Measurements from ENCODE around the gene THRAP3. TPM values are rescaled to one million over a fixed set of nuclear protein-coding genes. Genes with fewer than 3 reads are reported as not detected.

Gene THRAP3
- total and polyA plus RNA-seq, 2 donors (not counting 3 experiments of a cell fraction or from before 2014, with no cell fraction given) = 38.0 to 144 TPM

DNA sequence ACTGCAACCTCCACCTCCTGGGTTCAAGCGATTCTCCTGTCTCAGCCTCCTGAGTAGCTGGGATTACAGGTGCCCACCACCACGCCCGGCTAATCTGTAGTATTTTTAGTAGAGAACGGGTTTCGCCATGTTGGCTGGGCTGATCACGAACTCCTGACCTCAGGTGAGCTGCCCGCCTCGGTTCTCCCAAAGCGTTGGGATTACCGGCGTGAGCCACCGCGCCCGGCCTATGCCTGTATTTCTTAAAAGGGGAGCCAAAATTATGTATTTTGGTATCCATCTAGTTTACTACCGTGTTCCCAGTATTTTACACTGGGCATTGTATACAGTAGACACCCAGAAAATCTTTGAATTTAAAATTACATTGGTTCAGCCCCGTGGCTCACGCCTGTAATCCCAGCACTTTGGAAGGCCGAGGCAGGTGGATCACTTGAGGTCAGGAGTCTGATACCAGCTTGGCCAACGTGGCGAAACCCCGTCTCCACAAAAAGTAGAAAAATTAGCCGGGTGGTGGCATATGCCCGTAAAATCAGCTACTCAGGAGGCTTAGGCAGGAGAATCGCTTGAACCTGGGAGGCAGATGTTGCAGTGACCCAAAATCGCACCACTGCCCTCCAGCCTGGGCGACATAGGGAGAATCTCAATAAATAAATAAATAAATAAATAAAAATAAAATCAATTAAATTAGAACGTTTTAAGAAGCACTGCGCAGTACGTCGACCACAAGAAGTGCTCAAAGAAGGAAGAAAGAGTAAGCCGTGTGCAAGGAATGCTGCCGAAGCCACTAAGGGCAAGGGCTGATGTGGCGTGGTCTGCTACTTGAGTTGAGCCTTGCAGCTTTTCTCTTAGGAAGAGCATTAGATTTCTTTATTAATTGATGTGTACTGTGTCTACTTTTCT lies 1.5 kb upstream of the THRAP3 start:
- BruUV-seq (replicated peaks) = no TSS peak
- TF ChIP-seq, protein P1, sequence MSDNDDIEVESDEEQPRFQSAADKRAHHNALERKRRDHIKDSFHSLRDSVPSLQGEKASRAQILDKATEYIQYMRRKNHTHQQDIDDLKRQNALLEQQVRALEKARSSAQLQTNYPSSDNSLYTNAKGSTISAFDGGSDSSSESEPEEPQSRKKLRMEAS (IDR thresholded peaks at IDR 0.05; ENCODE audit: insufficient read depth, insufficient read length) = no peak
- no peak for TF ChIP-seq POLR2A (IDR thresholded peaks at IDR 0.05; ENCODE audit: low read depth, low read length)
- TF ChIP-seq GATA2 (IDR thresholded peaks at IDR 0.05; ENCODE audit: insufficient read depth, insufficient read length, low read depth, low read length) = no peak
- no peak for TF ChIP-seq EZH2 (IDR thresholded peaks at IDR 0.05; ENCODE audit: borderline replicate concordance, low read depth, low read length, severe bottlenecking)
- no peak for TF ChIP-seq MYC (IDR thresholded peaks at IDR 0.05; ENCODE audit: low read depth, low read length)
- no peak for TF ChIP-seq FOS (IDR thresholded peaks at IDR 0.05; ENCODE audit: borderline replicate concordance, insufficient read depth, low read length)
- no peak for TF ChIP-seq JUN (IDR thresholded peaks at IDR 0.05; ENCODE audit: borderline replicate concordance, insufficient read depth, insufficient read length, low read depth)
- TF ChIP-seq POLR2AphosphoS5 (IDR thresholded peaks at IDR 0.05; ENCODE audit: insufficient read depth, low read depth, low read length) = no peak
- TF ChIP-seq CTCF (IDR thresholded peaks at IDR 0.05; ENCODE audit: extremely low read depth in 1 of 2, insufficient read depth in 1 of 2, low read depth in 1 of 2, low read length in 2 of 2) = no peak
- Histone ChIP-seq H3K4me3 (replicated peaks in 1 of 3; ENCODE audit: insufficient read depth in 1 of 3, low read depth in 1 of 3, low read length in 3 of 3) (peak overlapping the region in 1 of 3 experiments; percentile 83), H4K20me1 (replicated peaks; ENCODE audit: control insufficient read depth, extremely low read depth, insufficient read depth, low read length) (peaks cover 7% of the 10 kb centered on the region), H3K79me2 (ENCODE audit: control insufficient read depth, insufficient read depth, low read length) (peaks cover 34% of the 10 kb centered on the region), H2AFZ (ENCODE audit: low read depth, low read length) (peak overlapping the region; percentile 78), H3K9ac (replicated peaks; ENCODE audit: extremely low read depth, insufficient read depth, low read length) (peak overlapping the region; percentile 95), H3K36me3 (ENCODE audit: control insufficient read depth in 2 of 2, extremely low read depth in 1 of 2, insufficient read depth in 2 of 2, low read length in 2 of 2) (peaks cover 2% of the 10 kb centered on the region in 2 experiments), H3K27ac (ENCODE audit: insufficient read depth, low read depth, low read length) (peak overlapping the region; percentile 87), H3K27me3 (ENCODE audit: control insufficient read depth in 2 of 2, insufficient read depth in 2 of 2, low read length in 2 of 2) (no peaks in the 10 kb centered on the region), H3K4me2 (ENCODE audit: insufficient read depth, low read length) (peak overlapping the region; percentile 88), H3K9me1 (replicated peaks; ENCODE audit: control insufficient read depth, extremely low read depth, insufficient read depth, low read length) (no peaks in the 10 kb centered on the region), H3K4me1 (ENCODE audit: control insufficient read depth, extremely low read depth, insufficient read depth, low read length) (peaks cover 17% of the 10 kb centered on the region), H3K9me3 (replicated peaks; ENCODE audit: control insufficient read depth, insufficient read depth, low read length) (no peaks in the 10 kb centered on the region)
- ChIA-PET CTCF (interaction anchor here (0.7 to 2.9 kb wide), 8 partner anchors 11 to 77 kb away, joined by 3 to 17 read pairs (median 9); partner anchors contain the start of gene TRAPPC3), POLR2A (no interaction called here)
- DNase-seq (ENCODE audit: low read depth, low spot score) (no peak), FAIRE-seq (no peak)
- intact Hi-C loops (cut with micrococcal nuclease) (loop anchor here (5.0 kb wide), 1 partner anchor 1030 kb away; the partner anchor contains the start of gene SFPQ), dilution Hi-C loops (cut with MboI; ENCODE audit: extremely low pct_ligation_motif_present, low sequenced_read_pairs) (no loop called here)
